Kidney tubule cell (primary cell): ENCODE measurements around the gene CA9.
A peak's percentile ranks its signal among the peaks of the same experiment; 100 is the strongest.

Source experiments
- DNase-seq: peaks from one replicate; pipeline ENCODE4 v3.0.0-alpha.2; 2018; ENCODE audit warnings: low spot score

The CA9 gene

GRCh38 chr9:35675732-35676392, 2.1 kb downstream of the CA9 start:
- DNase-seq: no peak

GRCh38 chr9:35679091-35679490, 5.4 kb downstream of the CA9 start:
- DNase-seq: no peak

- DNase-seq: no peak
Observed at GRCh38 chr9:35679766-35680330, 6.1 kb downstream of the CA9 start.

GRCh38 chr9:35680331-35681105, 6.8 kb downstream of the CA9 start:
- no peak for DNase-seq

- DNase-seq: no peak
Observed at GRCh38 chr9:35681341-35682002, 7.7 kb downstream of the CA9 start.

- DNase-seq: no peak
Observed at GRCh38 chr9:35682051-35682450, 8.3 kb downstream of the CA9 start.

- DNase-seq: no peak
Observed at GRCh38 chr9:35682520-35683315, 9.0 kb downstream of the CA9 start.

- DNase-seq: no peak
Observed at GRCh38 chr9:35683323-35683722, 9.6 kb downstream of the CA9 start.

GRCh38 chr9:35684921-35685320, 11.2 kb downstream of the CA9 start:
- no peak for DNase-seq

- no peak for DNase-seq
Observed at GRCh38 chr9:35685506-35685905, 11.8 kb downstream of the CA9 start.

- DNase-seq: no peak
Observed at GRCh38 chr9:35686222-35687203, 12.8 kb downstream of the CA9 start.

- DNase-seq: no peak
Observed at GRCh38 chr9:35687306-35687705, 13.6 kb downstream of the CA9 start.

- DNase-seq: no peak
Observed at GRCh38 chr9:35687972-35688557, 14.3 kb downstream of the CA9 start.

- peak; percentile 78 for DNase-seq
Observed at GRCh38 chr9:35688558-35689541, 15.1 kb downstream of the CA9 start.

GRCh38 chr9:35689542-35690293, 16.0 kb downstream of the CA9 start, which contains the start of gene TPM2:
Gene TPM2 (minus strand): TSS chr9:35689925. CDS start chr9:35689817, 108 bp downstream.
- no peak for DNase-seq

- no peak for DNase-seq
Observed at GRCh38 chr9:35690294-35690613, 16.5 kb downstream of the CA9 start.

- peak; percentile 56 for DNase-seq
Observed at GRCh38 chr9:35690614-35691333, 17.0 kb downstream of the CA9 start.

- no peak for DNase-seq
Observed at GRCh38 chr9:35691334-35691650, 17.6 kb downstream of the CA9 start.
